H9 (cell line): Measurements from ENCODE around the gene ANKRD44. TPM values are rescaled to one million over a fixed set of nuclear protein-coding genes. Genes with fewer than 3 reads are reported as not detected.

Source experiments
- DNase-seq: peaks from one replicate; pipeline ENCODE4 v3.0.0-alpha.2; 2017
- H2AFZ ChIP-seq: one replicate; pipeline ENCODE4 v1.6.1; 2013; ENCODE audit warnings: mild to moderate bottlenecking, low read length, control low read depth, moderate library complexity
- H2AK5ac ChIP-seq: 2 replicates; pipeline ENCODE4 v1.6.1; 2013; ENCODE audit warnings: low read length, control low read depth, mixed read lengths; ENCODE audit not compliant: insufficient read length
- H2BK120ac ChIP-seq: one replicate; pipeline ENCODE4 v1.6.1; 2013; ENCODE audit warnings: low read depth, mild to moderate bottlenecking, low read length, control low read depth, inconsistent platforms; ENCODE audit not compliant: poor library complexity, severe bottlenecking
- H2BK12ac ChIP-seq: 2 replicates; pipeline ENCODE4 v1.6.1; 2013; ENCODE audit warnings: low read length, control low read depth, mixed read lengths, low read depth; ENCODE audit not compliant: insufficient read length
- H2BK15ac ChIP-seq: 2 replicates; pipeline ENCODE4 v1.6.1; 2013; ENCODE audit warnings: low read depth, low read length, control low read depth
- H2BK20ac ChIP-seq: one replicate; pipeline ENCODE4 v1.6.1; 2013; ENCODE audit warnings: low read depth, mild to moderate bottlenecking, low read length, control low read depth, inconsistent platforms; ENCODE audit not compliant: poor library complexity, severe bottlenecking
- H2BK5ac ChIP-seq: 2 replicates; pipeline ENCODE4 v1.6.1; 2013; ENCODE audit warnings: low read length, control low read depth, mixed read lengths; ENCODE audit not compliant: insufficient read length
- H3K14ac ChIP-seq: 2 replicates; pipeline ENCODE4 v1.6.1; 2013; ENCODE audit warnings: low read length, control low read depth; ENCODE audit not compliant: insufficient read depth
- H3K18ac ChIP-seq: 2 replicates; pipeline ENCODE4 v1.6.1; 2013; ENCODE audit warnings: low read depth, mild to moderate bottlenecking, mixed read lengths, low read length, control low read depth; ENCODE audit not compliant: insufficient read length
- H3K23ac ChIP-seq: 2 replicates; pipeline ENCODE4 v1.6.1; 2013; ENCODE audit warnings: low read length, control low read depth, mixed read lengths, low read depth; ENCODE audit not compliant: insufficient read length
- H3K23me2 ChIP-seq: 2 replicates; pipeline ENCODE4 v1.6.1; 2013; ENCODE audit warnings: low read depth, mild to moderate bottlenecking, mixed read lengths, low read length, control low read depth; ENCODE audit not compliant: insufficient read length, poor library complexity, severe bottlenecking
- H3K27ac ChIP-seq: 2 replicates; pipeline ENCODE4 v1.5.1; 2013; ENCODE audit warnings: low read length, control low read depth, mixed read lengths, low read depth; ENCODE audit not compliant: insufficient read length
- H3K27me3 ChIP-seq: 2 replicates; pipeline ENCODE4 v1.6.1; 2013; ENCODE audit warnings: low read length, control low read depth, inconsistent platforms; ENCODE audit not compliant: insufficient read depth
- H3K4ac ChIP-seq: 2 replicates; pipeline ENCODE4 v1.6.1; 2013; ENCODE audit warnings: low read depth, mild to moderate bottlenecking, control low read depth, inconsistent platforms, low read length, moderate library complexity
- H3K4me1 ChIP-seq: 2 replicates; pipeline ENCODE4 v1.6.1; 2013; ENCODE audit warnings: low read length, control low read depth, inconsistent platforms; ENCODE audit not compliant: insufficient read depth
- H3K4me2 ChIP-seq: 2 replicates; pipeline ENCODE4 v1.6.1; 2013; ENCODE audit warnings: low read length, control low read depth, mixed read lengths; ENCODE audit not compliant: insufficient read length, insufficient read depth
- H3K56ac ChIP-seq: 2 replicates; pipeline ENCODE4 v1.6.1; 2013; ENCODE audit warnings: low read depth, mild to moderate bottlenecking, mixed read lengths, low read length, control low read depth; ENCODE audit not compliant: insufficient read length
- H3K79me1 ChIP-seq: 2 replicates; pipeline ENCODE4 v1.6.1; 2013; ENCODE audit warnings: low read depth, mild to moderate bottlenecking, moderate library complexity, low read length, control low read depth, inconsistent platforms; ENCODE audit not compliant: insufficient read depth, poor library complexity, severe bottlenecking
- H3K79me2 ChIP-seq: 2 replicates; pipeline ENCODE4 v1.6.1; 2013; ENCODE audit warnings: low read length, control low read depth, inconsistent platforms; ENCODE audit not compliant: insufficient read depth
- H3K9ac ChIP-seq: 2 replicates; pipeline ENCODE4 v1.6.1; 2013; ENCODE audit warnings: low read length, control low read depth, mixed read lengths; ENCODE audit not compliant: insufficient read length; ENCODE audit errors: extremely low read depth
- H3K9me3 ChIP-seq: one replicate; pipeline ENCODE4 v1.6.1; 2013; ENCODE audit warnings: low read depth, low read length, inconsistent platforms; ENCODE audit not compliant: control insufficient read depth
- H3T11ph ChIP-seq: one replicate; pipeline ENCODE4 v1.6.1; 2013; ENCODE audit warnings: mild to moderate bottlenecking, low read length, control low read depth, inconsistent platforms
- H4K20me1 ChIP-seq: one replicate; pipeline ENCODE4 v1.6.1; 2013; ENCODE audit not compliant: control insufficient read depth, insufficient read length, insufficient read depth
- H4K5ac ChIP-seq: 2 replicates; pipeline ENCODE4 v1.6.1; 2013; ENCODE audit warnings: low read depth, mild to moderate bottlenecking, mixed read lengths, low read length, control low read depth; ENCODE audit not compliant: insufficient read length
- H4K8ac ChIP-seq: replicated peaks from 2 replicates; pipeline ENCODE4 v1.6.1; 2013; ENCODE audit warnings: low read length, control low read depth, mixed read lengths, low read depth; ENCODE audit not compliant: insufficient read length
- H4K91ac ChIP-seq: 2 replicates; pipeline ENCODE4 v1.6.1; 2013; ENCODE audit warnings: low read depth, mild to moderate bottlenecking, moderate library complexity, mixed read lengths, low read length, control low read depth; ENCODE audit not compliant: insufficient read length
- H3K27ac Mint-ChIP-seq, 3 experiments: 2 replicates in 2 of 3; 3 replicates in 1 of 3; pipeline ENCODE4 v1.8.0; 2020 to 2021; ENCODE audit warnings: mixed read lengths in 3 of 3, mild to moderate bottlenecking in 1 of 3, moderate library complexity in 1 of 3
- H3K27me3 Mint-ChIP-seq: 2 replicates; pipeline ENCODE4 v1.8.0; 2021; ENCODE audit warnings: low read depth, mild to moderate bottlenecking, moderate library complexity, mixed read lengths
- H3K36me3 Mint-ChIP-seq, 3 experiments: 2 replicates in 2 of 3; 3 replicates in 1 of 3; pipeline ENCODE4 v1.8.0; 2020 to 2021; ENCODE audit warnings: low read depth in 3 of 3, mixed read lengths in 3 of 3; ENCODE audit not compliant: insufficient read depth in 1 of 3
- H3K4me1 Mint-ChIP-seq, 2 experiments: 2 replicates each; pipeline ENCODE4 v1.8.0; 2020; ENCODE audit warnings: mixed read lengths in 2 of 2
- H3K4me3 Mint-ChIP-seq, 2 experiments: 2 replicates in 1 of 2; 3 replicates in 1 of 2; pipeline ENCODE4 v1.8.0; 2020 to 2021; ENCODE audit warnings: mild to moderate bottlenecking in 2 of 2, mixed read lengths in 2 of 2, moderate library complexity in 1 of 2
- H3K9me3 Mint-ChIP-seq, 2 experiments: 2 replicates in 1 of 2; 3 replicates in 1 of 2; pipeline ENCODE4 v1.8.0; 2020; ENCODE audit warnings: mild to moderate bottlenecking in 2 of 2, mixed read lengths in 2 of 2, moderate library complexity in 1 of 2
- CTCF ChIP-seq: fragments of 200-600 bp; sonication (generic); conservative IDR thresholded peaks from 3 replicates; pipeline ENCODE4 v1.8.0; 2021; ENCODE audit warnings: antibody characterized with exemption, mild to moderate bottlenecking
- WGBS: extraction: QIAGEN DNeasy Blood & Tissue Kit; methylation state at CpG from one replicate; pipeline ENCODE4 v1.1.7; 2013; ENCODE audit warnings: missing lambda C conversion rate, low lambda C conversion rate, mixed read lengths; ENCODE audit not compliant: insufficient read length; ENCODE audit errors: extremely low coverage; 5-methylcytosine and 5-hydroxymethylcytosine counted together
- total RNA-seq: library from RNA; stranded (reverse); gene quantifications from 2 replicates; pipeline ENCODE4 v1.2.1, GENCODE V29; 2021

ANKRD44 gene
- total RNA-seq, 1 experiment from 2014 or later, result 1.9 TPM

GRCh38 chr2:196990788-196991461 is 319.7 kb downstream of the ANKRD44 start:
- peak overlapping the region in 1 of 3 experiments; percentile 33; a peak in 2 of 7 replicates for H3K27ac Mint-ChIP-seq
- no CpG with 5 or more reads among the region's 10 CpGs for WGBS
- no peaks in the 10 kb centered on the region for H3K36me3 Mint-ChIP-seq

More at GRCh38 chr2:196990788-196991461, 319.7 kb downstream of the ANKRD44 start:
- no peak overlapping the region for H3K23ac ChIP-seq
- TF ChIP-seq CTCF, result no peak
- H3K4me1 Mint-ChIP-seq, result peaks cover 10 to 23% of the 10 kb centered on the region in 2 experiments
- no peak overlapping the region for H2AK5ac ChIP-seq
- no peak overlapping the region for H2AFZ ChIP-seq
- no peaks in the 10 kb centered on the region for H3K79me2 ChIP-seq
- H2BK12ac ChIP-seq, result no peak overlapping the region
- H3K4me2 ChIP-seq, result no peak overlapping the region
- no peaks in the 10 kb centered on the region for H3K27me3 ChIP-seq
- H3K4me1 ChIP-seq, result peaks cover 2% of the 10 kb centered on the region; the same call in 1 of the 2 replicates
- no peak overlapping the region for H3K27ac ChIP-seq
- H4K91ac ChIP-seq, result no peak overlapping the region
- no peaks in the 10 kb centered on the region for H3K79me1 ChIP-seq
- H3K9me3 Mint-ChIP-seq, result no peaks in the 10 kb centered on the region
- H2BK20ac ChIP-seq, result no peak overlapping the region
- H3K27me3 Mint-ChIP-seq, result no peaks in the 10 kb centered on the region
- no peak overlapping the region for H2BK120ac ChIP-seq
- H4K5ac ChIP-seq, result no peak overlapping the region
- no peak overlapping the region for H4K8ac ChIP-seq
- no peaks in the 10 kb centered on the region for H4K20me1 ChIP-seq
- no peak overlapping the region for H3T11ph ChIP-seq
- H3K18ac ChIP-seq, result no peak overlapping the region
- H3K9ac ChIP-seq, result no peak overlapping the region
- no peak overlapping the region for H2BK5ac ChIP-seq
- no peak overlapping the region for H3K4me3 Mint-ChIP-seq
- H2BK15ac ChIP-seq, result no peak overlapping the region
- H3K23me2 ChIP-seq, result no peaks in the 10 kb centered on the region
- no peaks in the 10 kb centered on the region for H3K9me3 ChIP-seq
- H3K14ac ChIP-seq, result no peak overlapping the region
- DNase-seq, result no peak
- H3K4ac ChIP-seq, result no peak overlapping the region
- no peak overlapping the region for H3K56ac ChIP-seq
